H1 (cell line): ENCODE measurements around the gene ABCA6. TPM values are rescaled to one million over a fixed set of nuclear protein-coding genes. Genes with fewer than 3 reads are reported as not detected.

ENCODE experiments used
- CTCF ChIA-PET: fragments of 300-600 bp; sonication (Branson Sonifier 250); formaldehyde crosslinking; loops from one replicate; lab custom pipeline; 2021; ENCODE audit not compliant: partially characterized antibody; lab: Charles Lee
- POLR2A ChIA-PET: fragments of 300-600 bp; sonication (Branson Sonifier 250); formaldehyde crosslinking; loops from one replicate; lab custom pipeline; 2021; ENCODE audit warnings: inconsistent platforms; ENCODE audit not compliant: partially characterized antibody; lab: Charles Lee
- DNase-seq, 2 experiments: peaks; one replicate each; pipeline versions ENCODE4 v3.0.0 to v3.0.0-alpha.2; 2010 to 2022; ENCODE audit warnings: low spot score in 2 of 2, low read depth in 1 of 2, mixed read lengths in 1 of 2
- FAIRE-seq: peaks from 2 replicates; lab custom pipeline; 2011; peaks lifted over from hg19 to GRCh38; lab: Jason Lieb, UNC
- H2AFZ ChIP-seq: 2 replicates; pipeline ENCODE4 v1.8.1; 2012; ENCODE audit warnings: low read length, inconsistent platforms
- H2AK5ac ChIP-seq: 2 replicates; pipeline ENCODE4 v1.6.1; 2013; ENCODE audit warnings: low read depth, low read length
- H2BK120ac ChIP-seq: replicated peaks from 2 replicates; pipeline ENCODE3; 2013; ENCODE audit warnings: low read depth, low read length, inconsistent platforms
- H2BK12ac ChIP-seq: 2 replicates; pipeline ENCODE4 v1.6.1; 2013; ENCODE audit warnings: low read depth, low read length
- H2BK15ac ChIP-seq: 2 replicates; pipeline ENCODE4 v1.6.1; 2013; ENCODE audit warnings: low read length
- H2BK20ac ChIP-seq: 2 replicates; pipeline ENCODE4 v1.6.1; 2013; ENCODE audit warnings: low read length
- H2BK5ac ChIP-seq: 2 replicates; pipeline ENCODE4 v1.6.1; 2013; ENCODE audit warnings: low read depth, low read length
- H3K14ac ChIP-seq: 2 replicates; pipeline ENCODE4 v1.6.1; 2013; ENCODE audit warnings: inconsistent platforms; ENCODE audit not compliant: insufficient read length
- H3K18ac ChIP-seq: 2 replicates; pipeline ENCODE4 v1.6.1; 2013; ENCODE audit warnings: low read length; ENCODE audit errors: extremely low read depth
- H3K23ac ChIP-seq: 2 replicates; pipeline ENCODE4 v1.6.1; 2013; ENCODE audit warnings: inconsistent platforms; ENCODE audit not compliant: insufficient read length
- H3K23me2 ChIP-seq: 2 replicates; pipeline ENCODE4 v1.6.1; 2013; ENCODE audit warnings: low read depth, low read length
- H3K27ac ChIP-seq: 2 replicates; pipeline ENCODE4 v1.6.1; 2011; ENCODE audit warnings: low read depth, low read length, inconsistent platforms
- H3K27me3 ChIP-seq, 4 experiments: replicated peaks in 1 of 4; 1 replicate in 1 of 4; 2 replicates in 3 of 4; pipeline versions ENCODE4 v1.6.1 to v1.8.1; 2011 to 2013; ENCODE audit warnings: low read length in 3 of 4, mild to moderate bottlenecking in 3 of 4, inconsistent platforms in 2 of 4, mixed read lengths in 2 of 4, moderate library complexity in 1 of 4; ENCODE audit not compliant: control insufficient read depth in 3 of 4, insufficient read depth in 3 of 4; ENCODE audit errors: extremely low read depth in 1 of 4
- H3K36me3 ChIP-seq, 4 experiments: 2 replicates each; pipeline versions ENCODE4 v1.6.1 to v1.8.1; 2011 to 2013; ENCODE audit warnings: mild to moderate bottlenecking in 4 of 4, low read length in 3 of 4, moderate library complexity in 2 of 4, control low read depth in 1 of 4, inconsistent platforms in 1 of 4; ENCODE audit not compliant: insufficient read depth in 4 of 4, control insufficient read depth in 2 of 4
- H3K4ac ChIP-seq: replicated peaks from 2 replicates; pipeline ENCODE3; 2013; ENCODE audit warnings: low read length, low read depth, mixed read lengths, inconsistent platforms; ENCODE audit not compliant: insufficient read length
- H3K4me1 ChIP-seq, 4 experiments: replicated peaks in 1 of 4; 1 replicate in 1 of 4; 2 replicates in 3 of 4; pipeline versions ENCODE4 v1.6.1 to v1.8.1; 2011 to 2013; ENCODE audit warnings: low read length in 3 of 4, inconsistent platforms in 2 of 4, mixed read lengths in 1 of 4; ENCODE audit not compliant: insufficient read depth in 4 of 4, control insufficient read depth in 3 of 4
- H3K4me2 ChIP-seq, 2 experiments: 2 replicates each; pipeline versions ENCODE4 v1.6.1 to v1.8.1; 2011 to 2013; ENCODE audit warnings: low read depth in 2 of 2, low read length in 2 of 2, control low read depth in 1 of 2, inconsistent platforms in 1 of 2, mild to moderate bottlenecking in 1 of 2; ENCODE audit not compliant: insufficient read depth in 1 of 2
- H3K4me3 ChIP-seq, 4 experiments: fragments of 200-600, 300-600 bp in 1 of 4; sonication (generic), shearing (Covaris generic), sonication (Bioruptor Twin) in 1 of 4; 2 replicates each; pipeline versions ENCODE4 v1.5.1 to v1.8.1; 2011 to 2016; ENCODE audit warnings: low read length in 4 of 4, low read depth in 3 of 4, control low read depth in 2 of 4, inconsistent platforms in 2 of 4, mild to moderate bottlenecking in 2 of 4, mixed read lengths in 1 of 4, moderate library complexity in 1 of 4; ENCODE audit not compliant: insufficient read depth in 2 of 4; ENCODE audit errors: extremely low read depth in 1 of 4
- H3K56ac ChIP-seq: replicated peaks from 2 replicates; pipeline ENCODE3; 2013; ENCODE audit warnings: low read depth, mild to moderate bottlenecking, mixed read lengths, low read length, inconsistent platforms; ENCODE audit not compliant: insufficient read length
- H3K79me1 ChIP-seq: 2 replicates; pipeline ENCODE4 v1.6.1; 2013; ENCODE audit warnings: low read depth, low read length, control low read depth
- H3K79me2 ChIP-seq, 2 experiments: 2 replicates each; pipeline versions ENCODE4 v1.6.1 to v1.8.1; 2012 to 2013; ENCODE audit warnings: low read length in 2 of 2, mild to moderate bottlenecking in 2 of 2, inconsistent platforms in 1 of 2; ENCODE audit not compliant: insufficient read depth in 2 of 2, control insufficient read depth in 1 of 2
- H3K9ac ChIP-seq, 4 experiments: replicated peaks in 1 of 4; 1 replicate in 1 of 4; 2 replicates in 3 of 4; pipeline versions ENCODE4 v1.6.1 to v1.8.1; 2011 to 2013; ENCODE audit warnings: low read depth in 3 of 4, low read length in 3 of 4, control low read depth in 2 of 4, mild to moderate bottlenecking in 2 of 4, moderate library complexity in 2 of 4, inconsistent platforms in 1 of 4; ENCODE audit errors: extremely low read depth in 1 of 4
- H3K9me3 ChIP-seq, 2 experiments: 2 replicates each; pipeline versions ENCODE4 v1.6.1 to v1.8.1; 2012 to 2013; ENCODE audit warnings: mild to moderate bottlenecking in 2 of 2, moderate library complexity in 2 of 2, control low read depth in 1 of 2, inconsistent platforms in 1 of 2, low read depth in 1 of 2, low read length in 1 of 2, mixed read lengths in 1 of 2; ENCODE audit not compliant: insufficient read depth in 2 of 2
- H4K20me1 ChIP-seq, 2 experiments: replicated peaks in 1 of 2; 2 replicates each; pipeline versions ENCODE3 to v1.8.1; 2011 to 2013; ENCODE audit warnings: inconsistent platforms in 2 of 2, low read length in 2 of 2, mild to moderate bottlenecking in 1 of 2; ENCODE audit not compliant: insufficient read depth in 2 of 2, control insufficient read depth in 1 of 2
- H4K5ac ChIP-seq: 2 replicates; pipeline ENCODE4 v1.6.1; 2013; ENCODE audit warnings: low read length, low read depth, mixed read lengths, inconsistent platforms; ENCODE audit not compliant: insufficient read length
- H4K8ac ChIP-seq: 2 replicates; pipeline ENCODE4 v1.8.0; 2013; ENCODE audit warnings: mild to moderate bottlenecking, moderate library complexity, low read length, inconsistent platforms; ENCODE audit not compliant: insufficient read depth; ENCODE audit errors: extremely low read depth
- H4K91ac ChIP-seq: replicated peaks from 2 replicates; pipeline ENCODE3; 2013; ENCODE audit warnings: low read length, mixed read lengths, inconsistent platforms; ENCODE audit not compliant: insufficient read length
- ASH2L ChIP-seq: fragments of 200-600, 300-600 bp; sonication (generic); IDR thresholded peaks from one replicate; pipeline ENCODE4 v1.7.1; 2017; ENCODE audit warnings: low read length
- BACH1 ChIP-seq: IDR thresholded peaks from 2 replicates; pipeline ENCODE4 v1.6.1; 2012; ENCODE audit warnings: low read length, improper control_type of control experiment
- CREB1 ChIP-seq: IDR thresholded peaks from 2 replicates; pipeline ENCODE4 v1.6.1; 2012; ENCODE audit warnings: inconsistent platforms
- GTF2F1 ChIP-seq: IDR thresholded peaks from 2 replicates; pipeline ENCODE4 v1.6.1; 2012; ENCODE audit warnings: low read depth, low read length, improper control_type of control experiment, borderline replicate concordance
- POLR2A ChIP-seq, 2 experiments: IDR thresholded peaks; 1 replicate in 1 of 2; 2 replicates in 1 of 2; pipeline ENCODE4 v1.6.1; 2011; ENCODE audit warnings: low read depth in 2 of 2, low read length in 2 of 2, mild to moderate bottlenecking in 2 of 2; ENCODE audit errors: control extremely low read depth in 1 of 2
- TAF1 ChIP-seq: IDR thresholded peaks from 2 replicates; pipeline ENCODE4 v1.6.1; 2011; ENCODE audit warnings: mild to moderate bottlenecking, low read depth, low read length
- TCF12 ChIP-seq: IDR thresholded peaks from 2 replicates; pipeline ENCODE4 v1.6.1; 2011; ENCODE audit warnings: low read depth, mild to moderate bottlenecking, low read length
- WGBS, 2 experiments: shearing (Covaris generic) in 1 of 2; methylation state at CpG; one replicate each; pipeline versions ENCODE4 v1.1.6 to v1.1.7; 2013 to 2015; ENCODE audit warnings: low lambda C conversion rate in 2 of 2, mixed read lengths in 2 of 2, inconsistent platforms in 1 of 2, low coverage in 1 of 2, missing lambda C conversion rate in 1 of 2; ENCODE audit not compliant: insufficient replicate concordance in 2 of 2, insufficient coverage in 1 of 2, insufficient read length in 1 of 2; ENCODE audit errors: extremely low coverage in 1 of 2, missing lambda C conversion rate in 1 of 2; 5-methylcytosine and 5-hydroxymethylcytosine counted together
- polyA plus RNA-seq, 7 experiments: library from polyadenylated mRNA; depleted of rRNA in 3 of 7; stranded (reverse) in 5 of 7; unstranded in 2 of 7; fragments of >200 nt in 5 of 7; fragments of 200-250 nt in 2 of 7; gene quantifications; 1 replicate in 5 of 7; 2 replicates in 1 of 7; 4 replicates in 1 of 7; pipeline versions ENCODE4 v1.2.1 to v1.2.3, GENCODE V29; 2011 to 2013; ENCODE audit warnings: missing spikeins in 2 of 7, mixed read lengths in 2 of 7
- total RNA-seq: library from RNA; stranded (reverse); fragmentation: NEBNext Ultra II Directional; extraction: Animal tissue kit (Norgen Biotek cat#: 25700); gene quantifications from 2 replicates; pipeline ENCODE4 v1.2.1, GENCODE V29; 2021

Gene ABCA6
- total and polyA plus RNA-seq, 2 of the 8 experiments (the other 6 are each of a cell fraction or from before 2014, with no cell fraction given), result not detected

DNA sequence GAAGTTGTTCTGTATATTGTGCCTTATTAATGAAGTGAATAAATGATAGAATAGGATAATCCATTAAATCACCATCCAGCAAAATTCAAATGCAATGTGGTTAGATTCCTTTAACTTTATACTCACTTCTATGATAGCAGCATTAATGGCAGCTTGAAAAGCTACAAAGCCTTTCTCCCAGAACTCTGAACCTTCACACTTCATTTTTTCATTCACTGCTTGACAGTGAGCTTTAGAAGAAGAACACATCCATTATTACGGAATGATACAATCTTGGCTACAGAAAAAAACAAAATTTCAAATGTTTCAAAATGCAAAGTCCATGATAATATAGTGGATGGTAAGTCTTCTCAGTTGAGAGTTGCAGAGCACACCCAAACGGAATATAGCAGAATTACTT, 97.3 kb downstream of the ABCA6 start:
- Histone ChIP-seq H4K20me1 (no peaks in the 10 kb centered on the region), H3K27ac (no peak overlapping the region), H3K9me3 (no peaks in the 10 kb centered on the region), H3K27me3 (no peaks in the 10 kb centered on the region), H2BK120ac (no peak overlapping the region), H2BK15ac (no peak overlapping the region), H3K56ac (no peak overlapping the region), H3K36me3 (no peaks in the 10 kb centered on the region), H3K23me2 (no peaks in the 10 kb centered on the region), H3K4me3 (no peak overlapping the region), H3K4me2 (no peak overlapping the region), H3K18ac (no peak overlapping the region), H3K79me1 (no peaks in the 10 kb centered on the region), H2BK12ac (no peak overlapping the region), H3K14ac (no peak overlapping the region), H3K4ac (no peak overlapping the region), H4K8ac (no peak overlapping the region), H2BK5ac (no peak overlapping the region), H2BK20ac (no peak overlapping the region), H3K79me2 (no peaks in the 10 kb centered on the region), H3K4me1 (no peaks in the 10 kb centered on the region), H3K23ac (no peak overlapping the region), H3K9ac (no peak overlapping the region), H2AK5ac (no peak overlapping the region), H4K91ac (no peak overlapping the region), H4K5ac (no peak overlapping the region), H2AFZ (no peak overlapping the region)
- TF ChIP-seq POLR2A (IDR thresholded peaks at IDR 0.05; ENCODE audit: control extremely low read depth in 1 of 2, low read depth in 2 of 2, low read length in 2 of 2) (no peak), CREB1 (no peak), ASH2L (no peak), TCF12 (no peak), GTF2F1 (no peak), BACH1 (no peak), TAF1 (no peak)
- CTCF ChIA-PET, result interaction anchor here (1.3 to 2.1 kb wide), 4 partner anchors 14 to 169 kb away, joined by 3 to 5 read pairs (median 4); no protein-coding TSS in a partner anchor
- DNase-seq, result no peak
- 87% methylated on average over 2 of the region's 2 CpGs; no CpG with 5 or more reads in 1 of the 2 experiments for WGBS, 2 experiments
- no peak for FAIRE-seq
- POLR2A ChIA-PET, result no interaction called here
